LNCaP clone FGC (cell line): Measurements from ENCODE around the gene DCP1B.

Source experiments
- DNase-seq: peaks from one replicate; pipeline ENCODE4 v3.0.0-alpha.2; 2011; ENCODE audit warnings: low read depth
- H3K4me3 ChIP-seq: 2 replicates; pipeline ENCODE4 v1.5.1; 2011; ENCODE audit warnings: mild to moderate bottlenecking, low read depth, low read length, control low read depth
- TF ChIP-seq, protein P1 (sequence below): IDR thresholded peaks from 2 replicates; pipeline ENCODE4 v1.5.1; 2012; ENCODE audit warnings: mild to moderate bottlenecking; ENCODE audit not compliant: control insufficient read depth, insufficient read depth; ENCODE audit errors: extremely low read depth

The DCP1B gene

DNA sequence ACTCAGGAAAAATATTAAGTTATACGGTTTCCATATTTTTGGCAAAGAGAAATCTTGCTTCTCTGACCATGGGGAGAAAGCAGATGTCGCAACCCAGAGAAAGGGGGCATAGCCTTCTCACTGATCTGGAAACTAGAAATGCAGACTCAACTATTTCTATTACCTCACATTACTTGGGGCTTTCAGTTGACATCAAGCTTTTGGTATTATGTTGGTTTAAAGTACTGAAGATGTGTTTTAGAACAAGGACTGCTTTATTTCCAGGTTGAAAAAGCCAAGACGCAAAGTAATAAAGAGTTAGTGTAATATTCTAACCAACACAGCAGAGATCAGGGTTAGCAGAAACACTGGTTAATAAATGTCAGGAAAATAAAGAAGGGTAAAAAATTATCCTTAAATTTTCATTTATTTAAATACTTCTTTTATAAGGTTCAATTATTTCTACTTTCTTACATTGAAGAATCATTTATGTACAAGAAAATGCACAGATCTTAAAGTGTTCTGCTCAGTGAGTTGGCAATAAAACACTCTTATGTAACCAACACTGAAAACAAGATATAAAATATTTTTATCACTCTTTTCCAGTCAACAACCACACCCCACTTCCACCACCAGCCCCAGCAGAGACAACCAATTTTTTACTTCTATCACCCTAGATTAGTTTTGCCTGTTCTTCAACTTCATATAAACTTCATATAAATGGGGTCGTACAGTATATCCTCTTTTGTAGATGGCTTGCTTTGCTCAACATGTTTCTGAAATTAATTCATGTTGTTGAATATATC lies 26.0 kb downstream of the DCP1B start:
- H3K4me3 ChIP-seq = no peak overlapping the region
- DNase-seq = no peak
- TF ChIP-seq, protein P1, sequence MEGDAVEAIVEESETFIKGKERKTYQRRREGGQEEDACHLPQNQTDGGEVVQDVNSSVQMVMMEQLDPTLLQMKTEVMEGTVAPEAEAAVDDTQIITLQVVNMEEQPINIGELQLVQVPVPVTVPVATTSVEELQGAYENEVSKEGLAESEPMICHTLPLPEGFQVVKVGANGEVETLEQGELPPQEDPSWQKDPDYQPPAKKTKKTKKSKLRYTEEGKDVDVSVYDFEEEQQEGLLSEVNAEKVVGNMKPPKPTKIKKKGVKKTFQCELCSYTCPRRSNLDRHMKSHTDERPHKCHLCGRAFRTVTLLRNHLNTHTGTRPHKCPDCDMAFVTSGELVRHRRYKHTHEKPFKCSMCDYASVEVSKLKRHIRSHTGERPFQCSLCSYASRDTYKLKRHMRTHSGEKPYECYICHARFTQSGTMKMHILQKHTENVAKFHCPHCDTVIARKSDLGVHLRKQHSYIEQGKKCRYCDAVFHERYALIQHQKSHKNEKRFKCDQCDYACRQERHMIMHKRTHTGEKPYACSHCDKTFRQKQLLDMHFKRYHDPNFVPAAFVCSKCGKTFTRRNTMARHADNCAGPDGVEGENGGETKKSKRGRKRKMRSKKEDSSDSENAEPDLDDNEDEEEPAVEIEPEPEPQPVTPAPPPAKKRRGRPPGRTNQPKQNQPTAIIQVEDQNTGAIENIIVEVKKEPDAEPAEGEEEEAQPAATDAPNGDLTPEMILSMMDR = no peak

DNA sequence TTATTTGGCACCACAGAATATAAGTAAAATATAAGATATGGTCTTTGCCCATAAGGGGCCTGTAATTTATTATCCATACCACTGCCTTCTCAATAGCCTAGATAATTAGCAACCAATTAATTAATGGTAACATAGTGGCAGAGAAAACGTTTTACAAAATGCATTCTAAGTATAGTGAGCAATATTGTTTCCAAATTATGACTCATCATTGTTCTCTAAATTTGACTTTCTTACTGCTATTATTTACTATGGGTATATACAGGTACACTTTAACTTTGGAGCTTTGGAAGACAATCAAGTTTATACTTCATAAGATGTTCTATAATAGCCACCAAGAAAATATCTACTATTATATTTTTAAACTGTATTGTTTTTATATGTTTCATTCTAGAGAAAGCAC lies 26.7 kb downstream of the DCP1B start:
- H3K4me3 ChIP-seq = no peak overlapping the region
- TF ChIP-seq, protein P1 = no peak
- no peak for DNase-seq

DNA sequence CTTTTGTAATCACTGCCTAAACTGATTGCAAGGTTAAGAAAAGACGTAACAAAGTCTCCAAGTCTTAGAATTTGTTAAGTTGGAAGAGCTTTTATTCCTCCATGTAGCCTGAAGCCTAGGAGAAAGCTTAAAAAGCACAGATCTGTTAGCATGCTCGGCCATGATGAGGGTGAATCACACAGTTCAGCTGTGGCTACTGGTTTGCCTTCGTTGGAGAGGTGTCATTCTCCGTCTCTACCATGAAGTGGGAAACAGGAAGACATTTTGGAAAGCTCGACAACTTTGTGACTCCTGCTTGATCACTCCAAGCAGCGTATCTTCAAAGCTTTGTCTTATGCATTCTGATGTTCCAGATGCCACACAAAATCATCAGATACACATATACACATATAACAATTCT lies 27.1 kb downstream of the DCP1B start:
- TF ChIP-seq, protein P1 = no peak
- H3K4me3 ChIP-seq = no peak overlapping the region

DNA sequence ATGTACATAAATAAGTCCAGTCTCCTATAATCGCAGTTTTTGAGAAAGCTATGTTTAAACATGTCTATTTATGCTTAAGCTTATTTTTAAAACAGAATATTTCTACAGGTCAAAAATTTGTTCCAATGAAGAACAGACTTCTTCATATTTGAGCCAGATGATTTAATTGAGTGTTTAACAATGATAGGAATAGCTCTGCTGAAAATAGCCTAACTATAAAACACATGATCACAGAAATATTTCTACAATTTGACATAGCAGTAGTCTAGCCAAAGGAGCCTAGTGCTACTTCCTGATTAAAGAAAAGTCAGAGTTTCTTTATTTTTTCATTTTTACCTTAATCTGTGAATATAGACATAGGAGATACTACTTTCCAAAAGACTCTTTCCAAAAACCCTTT lies 29.4 kb downstream of the DCP1B start:
- TF ChIP-seq, protein P1 = no peak
- DNase-seq = no peak
- H3K4me3 ChIP-seq = no peak overlapping the region

More for the DNA sequence above, 27.1 kb downstream of the DCP1B start:
- DNase-seq = no peak

DNA sequence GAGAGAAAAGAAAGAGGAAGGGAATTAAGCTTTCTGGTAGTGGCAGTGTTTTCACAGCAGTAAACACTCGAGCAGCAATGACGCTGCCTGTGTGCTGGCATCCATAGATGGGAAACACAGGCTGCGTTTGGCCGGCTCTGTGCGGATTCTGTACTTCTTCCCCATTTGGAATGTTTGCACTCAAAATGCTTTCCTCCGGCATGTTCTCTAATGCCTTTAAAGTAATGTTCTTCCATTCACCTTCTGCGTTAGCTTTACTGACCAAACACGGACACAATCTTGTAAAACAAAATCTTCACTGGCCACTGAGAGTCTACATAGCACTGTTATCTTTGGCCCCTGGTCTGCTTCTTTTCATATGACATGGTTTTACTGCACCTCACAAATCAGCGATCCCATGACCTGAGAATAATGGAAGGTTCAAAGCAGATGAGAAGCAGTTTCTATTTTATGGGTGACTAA lies 31.4 kb downstream of the DCP1B start:
- TF ChIP-seq, protein P1 = no peak
- H3K4me3 ChIP-seq = no peak overlapping the region
- peak; percentile 23 for DNase-seq

DNA sequence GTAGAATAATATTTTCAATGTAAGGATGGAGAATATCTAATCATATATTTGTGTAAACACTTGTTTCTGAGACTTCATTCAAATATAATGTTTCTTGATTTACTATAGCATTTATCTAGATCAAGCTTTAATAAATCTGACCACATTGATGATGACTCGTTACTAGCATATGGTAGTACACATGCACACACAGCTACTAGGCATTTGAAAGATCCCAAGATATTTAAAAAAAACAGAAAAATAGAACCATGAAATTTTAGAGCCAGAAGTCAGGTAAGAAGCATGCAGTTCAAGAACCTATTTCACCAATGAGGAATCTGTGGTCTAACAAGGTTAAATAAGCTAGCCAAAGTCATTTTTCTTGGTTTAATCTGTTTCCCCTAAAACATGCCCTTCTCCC lies 32.0 kb downstream of the DCP1B start:
- no peak overlapping the region for H3K4me3 ChIP-seq
- no peak for DNase-seq
- TF ChIP-seq, protein P1 = no peak
